Activated CD8-positive, alpha-beta T cell treated with anti-CD3 and anti-CD28 coated beads for 36 hours (primary cell): ENCODE data around the gene RNF126. TPM values are rescaled to one million over a fixed set of nuclear protein-coding genes. Genes with fewer than 3 reads are reported as not detected.

ENCODE experiments used
- ATAC-seq: fragments of 200-7000 bp; cut with Tn5 transposase; one replicate; pipeline ENCODE4 v1.10.0; 2021; ENCODE audit warnings: mild to moderate bottlenecking, moderate library complexity
- CTCF ChIA-PET: fragments of 350-600 bp; sonication (Branson Sonifier 250); formaldehyde crosslinking; loops from one replicate; lab custom pipeline; 2021; ENCODE audit warnings: antibody characterized with exemption; lab: Charles Lee
- POLR2A ChIA-PET: fragments of 350-600 bp; sonication (Branson Sonifier 250); formaldehyde crosslinking; loops from one replicate; lab custom pipeline; 2021; ENCODE audit warnings: antibody characterized with exemption; lab: Charles Lee
- DNase-seq: peaks from one replicate; pipeline ENCODE4 v3.0.0-alpha.2; 2020
- H3K27ac Mint-ChIP-seq: one replicate; pipeline ENCODE4 v1.8.0; 2021; ENCODE audit warnings: mild to moderate bottlenecking, mixed read lengths
- H3K27me3 Mint-ChIP-seq: one replicate; pipeline ENCODE4 v1.8.0; 2021; ENCODE audit warnings: mixed read lengths
- H3K36me3 Mint-ChIP-seq: one replicate; pipeline ENCODE4 v1.8.0; 2021; ENCODE audit warnings: low read depth, mixed read lengths
- H3K4me1 Mint-ChIP-seq: one replicate; pipeline ENCODE4 v1.8.0; 2021; ENCODE audit warnings: low read depth, mixed read lengths
- H3K4me3 Mint-ChIP-seq: one replicate; pipeline ENCODE4 v1.8.0; 2021; ENCODE audit warnings: mild to moderate bottlenecking, moderate library complexity, mixed read lengths
- H3K9me3 Mint-ChIP-seq: one replicate; pipeline ENCODE4 v1.8.0; 2021; ENCODE audit warnings: mixed read lengths
- intact Hi-C: fragments of 100-400 bp; cut with micrococcal nuclease; formaldehyde crosslinking; loops from one replicate; pipeline ENCODE4 v1.10.0; 2022
- total RNA-seq, 2 experiments: library from RNA; stranded (reverse); gene quantifications; one replicate each; pipeline ENCODE4 v1.2.3, GENCODE V29; 2021
- TF ChIP-seq, protein P1 (sequence below): fragments of 200-600 bp; IDR thresholded peaks from one replicate; pipeline ENCODE4 v1.8.0; 2022; ENCODE audit warnings: antibody characterized with exemption, mild to moderate bottlenecking

Gene RNF126
- total RNA-seq, 2 experiments from 2014 or later = 99.1 to 101 TPM

GRCh38 chr19:656751-657559, 6.1 kb downstream of the RNF126 start:
- H3K36me3 Mint-ChIP-seq = peaks cover 45% of the 10 kb centered on the region
- CTCF ChIA-PET = interaction anchor here (1.1 kb wide), 1 partner anchor 77 kb away, joined by 4 read pairs; no protein-coding TSS in a partner anchor
- no peak overlapping the region for H3K4me3 Mint-ChIP-seq
- DNase-seq (no peak), ATAC-seq (no peak)
- TF ChIP-seq, protein P1, sequence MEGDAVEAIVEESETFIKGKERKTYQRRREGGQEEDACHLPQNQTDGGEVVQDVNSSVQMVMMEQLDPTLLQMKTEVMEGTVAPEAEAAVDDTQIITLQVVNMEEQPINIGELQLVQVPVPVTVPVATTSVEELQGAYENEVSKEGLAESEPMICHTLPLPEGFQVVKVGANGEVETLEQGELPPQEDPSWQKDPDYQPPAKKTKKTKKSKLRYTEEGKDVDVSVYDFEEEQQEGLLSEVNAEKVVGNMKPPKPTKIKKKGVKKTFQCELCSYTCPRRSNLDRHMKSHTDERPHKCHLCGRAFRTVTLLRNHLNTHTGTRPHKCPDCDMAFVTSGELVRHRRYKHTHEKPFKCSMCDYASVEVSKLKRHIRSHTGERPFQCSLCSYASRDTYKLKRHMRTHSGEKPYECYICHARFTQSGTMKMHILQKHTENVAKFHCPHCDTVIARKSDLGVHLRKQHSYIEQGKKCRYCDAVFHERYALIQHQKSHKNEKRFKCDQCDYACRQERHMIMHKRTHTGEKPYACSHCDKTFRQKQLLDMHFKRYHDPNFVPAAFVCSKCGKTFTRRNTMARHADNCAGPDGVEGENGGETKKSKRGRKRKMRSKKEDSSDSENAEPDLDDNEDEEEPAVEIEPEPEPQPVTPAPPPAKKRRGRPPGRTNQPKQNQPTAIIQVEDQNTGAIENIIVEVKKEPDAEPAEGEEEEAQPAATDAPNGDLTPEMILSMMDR = no peak
- no peaks in the 10 kb centered on the region for H3K9me3 Mint-ChIP-seq
- intact Hi-C loops = no loop called here
- peaks cover 42% of the 10 kb centered on the region for H3K4me1 Mint-ChIP-seq
- POLR2A ChIA-PET = interaction anchor here (0.7 to 1.8 kb wide), 3 partner anchors 11 to 25 kb away, joined by 3 to 7 read pairs (median 3); no protein-coding TSS in a partner anchor
- no peaks in the 10 kb centered on the region for H3K27me3 Mint-ChIP-seq
- no peak overlapping the region for H3K27ac Mint-ChIP-seq

DNA sequence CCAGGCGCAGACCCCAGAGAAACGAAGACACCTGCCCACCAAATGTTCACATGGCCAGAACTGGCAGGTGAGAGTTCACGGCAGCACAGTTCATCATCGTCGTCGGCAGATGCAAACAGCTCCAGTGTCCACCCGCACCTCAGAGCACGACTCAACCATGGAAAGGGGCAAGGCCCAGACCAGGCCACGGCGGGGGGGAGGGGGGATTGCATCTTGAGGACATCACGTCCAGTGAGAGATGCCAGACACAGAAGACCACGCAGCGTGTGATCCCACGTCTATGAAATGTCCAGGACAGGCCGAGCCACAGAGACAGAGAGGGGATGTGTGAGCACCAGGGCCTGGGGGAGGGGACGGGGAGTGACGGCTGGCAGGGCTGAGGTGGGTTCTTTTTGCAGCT, 7.3 kb downstream of the RNF126 start:
- H3K4me1 Mint-ChIP-seq = peaks cover 40% of the 10 kb centered on the region
- intact Hi-C loops = no loop called here
- H3K4me3 Mint-ChIP-seq = no peak overlapping the region
- DNase-seq = no peak
- peaks cover 37% of the 10 kb centered on the region for H3K36me3 Mint-ChIP-seq
- peak overlapping the region; percentile 57 for H3K27ac Mint-ChIP-seq
- ATAC-seq = no peak
- TF ChIP-seq, protein P1 = no peak
- no peaks in the 10 kb centered on the region for H3K27me3 Mint-ChIP-seq
- ChIA-PET POLR2A (no interaction called here), CTCF (no interaction called here)
- no peaks in the 10 kb centered on the region for H3K9me3 Mint-ChIP-seq

- H3K4me3 Mint-ChIP-seq = no peak overlapping the region
- H3K36me3 Mint-ChIP-seq = peaks cover 24% of the 10 kb centered on the region
- ChIA-PET POLR2A (no interaction called here), CTCF (no interaction called here)
- peaks cover 23% of the 10 kb centered on the region for H3K4me1 Mint-ChIP-seq
- TF ChIP-seq, protein P1 = no peak
- no peak overlapping the region for H3K27ac Mint-ChIP-seq
- intact Hi-C loops = no loop called here
- ATAC-seq (no peak), DNase-seq (no peak)
- no peaks in the 10 kb centered on the region for H3K27me3 Mint-ChIP-seq
- no peaks in the 10 kb centered on the region for H3K9me3 Mint-ChIP-seq
Observed at GRCh38 chr19:653425-653824, 9.6 kb downstream of the RNF126 start.

GRCh38 chr19:652467-653389, 10.3 kb downstream of the RNF126 start:
- Mint-ChIP-seq H3K27ac (no peak overlapping the region), H3K9me3 (no peaks in the 10 kb centered on the region), H3K36me3 (peaks cover 24% of the 10 kb centered on the region), H3K4me3 (no peak overlapping the region), H3K27me3 (no peaks in the 10 kb centered on the region), H3K4me1 (peaks cover 22% of the 10 kb centered on the region)
- ChIA-PET CTCF (no interaction called here), POLR2A (no interaction called here)
- no peak for ATAC-seq
- no peak for DNase-seq
- intact Hi-C loops = no loop called here
- TF ChIP-seq, protein P1 = no peak
